ENCODE measurements around the gene BUD13.
"Not testable (repeated sequence)": the region's sequence is repeated elsewhere in the genome, so short reads cannot be mapped to it uniquely, and the experiment has no call there.

The BUD13 gene

GRCh38 chr11:116772443-116773202 lies at the start of gene BUD13:
Gene BUD13, minus strand, starts transcription at chr11:116772987. Its CDS starts 23 bp downstream, at chr11:116772964.
- peak; percentile 94 for DNase-seq (ENCODE audit: low spot score)

GRCh38 chr11:116822575-116822974 lies 49.8 kb upstream of the BUD13 start:
- DNase-seq (ENCODE audit: low spot score) = no peak

GRCh38 chr11:116821050-116821918 lies 48.5 kb upstream of the BUD13 start:
- DNase-seq (ENCODE audit: low spot score) = no peak

GRCh38 chr11:116819049-116819448 lies 46.3 kb upstream of the BUD13 start:
- no peak for DNase-seq (ENCODE audit: low spot score)

DNA sequence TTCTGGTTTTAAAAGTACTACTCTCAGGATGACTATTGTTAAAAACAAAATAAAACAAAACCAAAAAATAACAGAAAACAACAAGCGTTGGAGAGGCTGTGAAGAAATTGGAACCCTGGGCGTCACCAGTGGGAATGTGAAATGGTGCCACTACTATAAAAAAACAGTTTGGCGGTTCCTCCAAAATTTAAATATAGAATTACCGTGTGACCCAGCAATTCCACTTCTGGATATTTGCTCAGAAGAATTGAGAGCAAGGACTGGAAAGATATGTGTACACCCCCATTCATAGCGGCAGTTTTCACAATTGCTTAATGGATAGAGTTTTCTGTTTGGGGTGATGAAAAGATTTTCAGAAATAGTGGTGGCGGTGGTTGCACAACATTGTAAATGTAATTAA lies 41.7 kb upstream of the BUD13 start:
- no peak for DNase-seq (ENCODE audit: low spot score)

DNA sequence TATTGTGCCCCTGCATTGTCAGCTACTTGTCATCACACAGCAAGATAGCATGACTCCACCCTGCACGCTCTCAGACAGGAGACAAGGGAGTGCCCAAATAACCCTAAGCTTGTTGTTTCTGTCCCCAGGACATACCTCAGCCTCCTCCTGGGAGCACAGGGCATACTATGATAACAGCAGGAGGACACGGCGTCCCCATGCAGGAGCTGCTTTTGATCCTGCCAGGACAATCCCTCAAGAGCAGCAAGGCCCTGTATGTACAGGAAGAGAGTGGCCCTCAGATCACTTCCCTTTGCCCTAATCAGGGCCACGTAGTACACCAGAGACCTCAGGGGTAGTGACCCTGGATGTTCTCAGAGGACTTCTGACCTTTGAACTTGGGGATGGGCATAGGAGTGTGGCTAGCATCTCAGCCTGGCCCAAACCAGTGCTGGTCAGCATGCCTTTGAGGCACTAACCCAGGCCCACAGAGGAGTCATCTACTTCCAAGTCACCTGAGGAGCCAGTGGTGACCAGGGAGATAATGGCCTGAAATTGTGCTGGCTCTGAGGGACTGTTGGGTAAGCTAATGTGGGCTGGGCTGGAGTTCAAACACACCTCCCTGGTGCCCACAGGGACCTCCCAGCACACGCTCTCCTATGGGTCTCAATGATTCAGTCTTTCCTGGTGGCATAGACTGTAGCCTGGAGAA lies 41.1 kb upstream of the BUD13 start:
- DNase-seq (ENCODE audit: low spot score) = no peak

DNA sequence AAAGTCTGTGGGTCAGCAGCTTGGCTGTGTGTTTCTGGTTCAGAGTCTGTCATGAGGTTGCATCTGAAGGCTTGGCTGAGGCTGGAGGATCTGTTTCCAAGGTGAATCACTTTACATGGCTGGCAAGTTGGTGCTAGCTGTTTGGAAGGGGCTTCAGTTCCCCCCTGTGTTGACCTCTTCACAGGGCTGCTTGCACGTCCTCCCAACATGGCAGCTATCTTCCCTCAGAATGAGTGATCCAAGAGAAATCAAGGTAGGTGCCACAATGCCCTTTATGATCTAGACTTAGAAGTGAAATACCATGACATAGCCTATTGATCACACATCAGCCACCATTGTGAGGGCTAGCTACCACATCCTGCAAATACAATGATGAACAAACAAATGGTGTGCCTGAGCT lies 40.4 kb upstream of the BUD13 start:
- DNase-seq (ENCODE audit: low spot score) = no peak

DNA sequence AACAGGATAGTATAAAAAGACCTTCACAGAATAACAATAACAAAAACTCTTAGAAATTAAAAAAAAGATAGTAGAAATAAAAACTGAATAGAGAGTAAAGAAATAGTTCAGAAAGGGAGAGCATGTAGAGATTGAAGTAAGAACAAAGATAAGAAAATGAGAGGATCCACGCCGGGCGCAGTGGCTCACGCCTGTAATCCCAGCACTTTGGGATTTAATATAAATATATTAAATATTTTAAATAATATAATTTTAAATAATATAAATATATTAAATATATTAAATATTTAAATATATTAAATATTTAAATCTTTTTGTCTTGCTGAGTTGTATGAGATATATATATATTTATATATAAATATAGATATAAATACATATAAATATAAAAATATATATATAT lies 39.3 kb upstream of the BUD13 start:
- DNase-seq (ENCODE audit: low spot score) = no peak

GRCh38 chr11:116811194-116811593 lies 38.4 kb upstream of the BUD13 start:
- no peak for DNase-seq (ENCODE audit: low spot score)

- DNase-seq (ENCODE audit: low spot score) = peak; percentile 62
Measured at GRCh38 chr11:116808262-116809175, 35.7 kb upstream of the BUD13 start.

- DNase-seq (ENCODE audit: low spot score) = no peak
Measured at GRCh38 chr11:116807601-116808261, 34.9 kb upstream of the BUD13 start.

- DNase-seq (ENCODE audit: low spot score) = no peak
Measured at GRCh38 chr11:116804001-116804400, 31.2 kb upstream of the BUD13 start.

GRCh38 chr11:116801662-116802061 lies 28.9 kb upstream of the BUD13 start:
- DNase-seq (ENCODE audit: low spot score) = not testable (repeated sequence)

- DNase-seq (ENCODE audit: low spot score) = no peak
Measured at GRCh38 chr11:116800610-116801009, 27.8 kb upstream of the BUD13 start.

DNA sequence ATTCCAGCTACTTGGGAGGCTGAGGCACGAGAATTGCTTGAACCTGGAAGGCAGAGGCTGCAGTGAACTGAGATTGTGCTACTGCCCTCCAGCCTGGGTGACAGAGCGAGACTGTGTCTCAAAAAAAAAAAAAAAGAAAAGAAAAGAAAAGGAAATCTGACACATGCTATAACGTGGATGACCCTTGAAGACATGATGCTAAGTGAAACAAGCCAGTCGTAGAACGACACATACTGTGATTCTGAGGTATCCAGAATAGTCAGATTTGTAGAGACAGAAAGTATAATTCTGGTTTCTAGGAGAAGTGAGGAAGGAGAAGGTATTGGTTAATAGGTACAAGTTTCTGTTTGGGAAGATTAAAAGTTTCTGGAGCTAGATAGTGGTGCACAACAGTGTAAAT lies 25.6 kb upstream of the BUD13 start:
- DNase-seq (ENCODE audit: low spot score) = no peak

DNA sequence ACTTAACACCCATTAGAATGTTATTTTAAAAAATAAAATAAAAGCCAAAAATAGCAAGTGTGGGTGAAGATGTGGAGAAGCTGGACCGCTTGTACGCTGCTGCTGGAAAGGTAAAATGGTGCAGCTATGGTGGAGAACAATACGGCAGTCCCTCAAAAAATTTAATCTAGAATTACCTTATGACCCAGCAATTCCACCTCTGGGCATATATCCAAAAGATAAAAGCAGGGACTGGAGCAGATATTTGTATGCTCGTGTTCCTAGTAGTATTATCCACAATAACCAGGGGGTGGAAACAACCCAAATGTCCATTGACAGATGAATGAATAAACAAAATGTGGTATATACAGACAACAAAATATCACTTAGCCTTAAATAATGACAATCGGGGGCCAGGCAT lies 25.0 kb upstream of the BUD13 start:
- DNase-seq (ENCODE audit: low spot score) = no peak

GRCh38 chr11:116796548-116796947 lies 23.8 kb upstream of the BUD13 start:
- no peak for DNase-seq (ENCODE audit: low spot score)

DNA sequence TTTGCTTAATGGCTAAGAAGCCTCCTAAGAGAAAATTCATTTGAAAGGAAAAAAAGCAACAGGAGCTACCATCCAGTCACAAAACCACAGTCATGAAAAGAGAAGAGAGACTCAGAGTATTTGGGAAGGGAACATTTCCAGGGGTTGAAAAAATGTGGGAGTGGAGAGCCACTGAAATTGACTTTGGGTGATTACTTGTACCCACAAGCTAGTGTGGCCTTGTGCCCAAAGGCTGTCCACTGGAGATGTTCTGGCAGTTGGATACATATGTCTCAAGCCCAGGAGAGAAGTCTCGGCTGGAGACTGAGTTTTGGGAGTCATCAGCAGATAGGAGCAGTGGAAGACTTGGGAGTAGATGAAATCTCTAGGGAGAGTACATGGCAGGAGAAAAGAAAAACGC lies 22.1 kb upstream of the BUD13 start:
- no peak for DNase-seq (ENCODE audit: low spot score)

GRCh38 chr11:116793772-116794097 lies 20.9 kb upstream of the BUD13 start:
- DNase-seq (ENCODE audit: low spot score) = no peak

DNA sequence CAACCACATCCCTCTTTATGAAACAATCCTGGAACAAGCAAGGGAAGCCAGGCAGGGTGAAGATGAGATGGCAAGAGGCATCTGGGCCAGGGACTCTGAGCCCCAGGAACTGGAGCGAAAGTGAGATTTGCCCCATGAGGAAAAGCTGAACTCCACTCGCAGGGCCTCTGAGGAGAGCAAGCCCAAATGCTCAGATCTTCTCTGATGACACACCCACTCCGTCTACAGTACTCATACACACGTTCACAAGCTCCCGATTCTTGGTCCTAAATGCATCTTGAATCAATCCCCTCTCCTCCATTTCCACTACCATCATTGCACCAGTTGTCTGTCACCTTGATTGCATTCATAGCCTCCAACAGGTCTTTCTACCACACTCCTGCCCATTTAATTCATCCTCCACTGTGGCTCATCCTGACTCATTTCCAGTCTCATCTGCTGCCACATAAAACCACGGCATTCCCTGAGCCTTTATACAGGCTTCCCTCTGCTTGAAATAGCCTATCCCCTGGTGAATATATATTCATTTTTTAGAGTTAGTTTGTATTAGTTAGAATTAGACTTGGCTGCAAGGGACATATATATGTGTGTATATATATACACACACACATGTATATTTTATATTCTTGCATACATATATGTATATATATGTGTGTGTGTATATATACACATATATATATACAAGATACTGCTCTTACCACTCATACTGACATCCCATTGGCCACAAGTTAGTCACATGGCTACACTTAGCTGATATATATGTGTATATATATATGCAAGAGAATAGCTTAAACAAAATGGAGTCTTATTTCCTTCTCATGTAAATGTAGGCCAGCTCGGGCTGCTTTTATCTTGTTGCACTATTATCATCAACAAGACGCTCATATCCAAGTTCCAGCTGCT lies 20.3 kb upstream of the BUD13 start:
- peak; percentile 65 for DNase-seq (ENCODE audit: low spot score)
